ENCODE results near the gene SCRG1. TPM values are rescaled to one million over a fixed set of nuclear protein-coding genes. Genes with fewer than 3 reads are reported as not detected.

The SCRG1 gene
- not detected for total RNA-seq

GRCh38 chr4:173398779-173399415 is at the start of gene SCRG1:
TSS of gene SCRG1 (minus strand) at chr4:173399116. CDS start at chr4:173391414, 7,702 bp downstream.
- CTCF ChIA-PET = interaction anchor here (0.9 kb wide), 1 partner anchor 80 kb away, joined by 3 read pairs; no protein-coding TSS in a partner anchor
- POLR2A ChIA-PET = no interaction called here

- CTCF ChIA-PET = no interaction called here
Measured at GRCh38 chr4:173448103-173448502, 49.2 kb upstream of the SCRG1 start.

GRCh38 chr4:173446416-173446815 is 47.5 kb upstream of the SCRG1 start:
- POLR2A ChIA-PET = no interaction called here
- CTCF ChIA-PET = no interaction called here

More at GRCh38 chr4:173448103-173448502, 49.2 kb upstream of the SCRG1 start:
- POLR2A ChIA-PET = no interaction called here

GRCh38 chr4:173443121-173443520 is 44.2 kb upstream of the SCRG1 start:
- CTCF ChIA-PET = no interaction called here
- POLR2A ChIA-PET = no interaction called here

GRCh38 chr4:173442223-173442932 is 43.5 kb upstream of the SCRG1 start:
- ChIA-PET CTCF (no interaction called here), POLR2A (no interaction called here)

- POLR2A ChIA-PET = no interaction called here
Measured at GRCh38 chr4:173440888-173441287, 42.0 kb upstream of the SCRG1 start.

GRCh38 chr4:173436771-173437265 is 37.9 kb upstream of the SCRG1 start:
- ChIA-PET CTCF (no interaction called here), POLR2A (no interaction called here)

More at GRCh38 chr4:173440888-173441287, 42.0 kb upstream of the SCRG1 start:
- CTCF ChIA-PET = no interaction called here

GRCh38 chr4:173436149-173436579 is 37.2 kb upstream of the SCRG1 start:
- CTCF ChIA-PET = no interaction called here
- POLR2A ChIA-PET = no interaction called here

- ChIA-PET POLR2A (no interaction called here), CTCF (no interaction called here)
Measured at GRCh38 chr4:173434231-173434630, 35.3 kb upstream of the SCRG1 start.

- POLR2A ChIA-PET = no interaction called here
Measured at GRCh38 chr4:173433447-173433846, 34.5 kb upstream of the SCRG1 start.

GRCh38 chr4:173432430-173432829 is 33.5 kb upstream of the SCRG1 start:
- CTCF ChIA-PET = interaction anchor here (1.1 kb wide), 1 partner anchor 144 kb away, joined by 3 read pairs; no protein-coding TSS in a partner anchor
- POLR2A ChIA-PET = no interaction called here

More at GRCh38 chr4:173433447-173433846, 34.5 kb upstream of the SCRG1 start:
- CTCF ChIA-PET = no interaction called here

GRCh38 chr4:173426064-173426463 is 27.1 kb upstream of the SCRG1 start:
- POLR2A ChIA-PET = no interaction called here
- CTCF ChIA-PET = no interaction called here

- POLR2A ChIA-PET = no interaction called here
Measured at GRCh38 chr4:173424899-173425805, 26.2 kb upstream of the SCRG1 start.

GRCh38 chr4:173420801-173421200 is 21.9 kb upstream of the SCRG1 start:
- CTCF ChIA-PET = interaction anchor here (0.6 to 1.4 kb wide), 6 partner anchors 11 to 822 kb away, joined by 3 to 6 read pairs (median 3); no protein-coding TSS in a partner anchor
- POLR2A ChIA-PET = no interaction called here

More at GRCh38 chr4:173424899-173425805, 26.2 kb upstream of the SCRG1 start:
- CTCF ChIA-PET = no interaction called here

GRCh38 chr4:173420324-173420752 is 21.4 kb upstream of the SCRG1 start:
- ChIA-PET POLR2A (no interaction called here), CTCF (interaction anchor here (0.8 to 1.4 kb wide), 5 partner anchors 11 to 101 kb away, joined by 3 to 6 read pairs (median 3); no protein-coding TSS in a partner anchor)

- POLR2A ChIA-PET = no interaction called here
- CTCF ChIA-PET = interaction anchor here (1.1 to 1.2 kb wide), 2 partner anchors 10 to 76 kb away, joined by 3 read pairs; no protein-coding TSS in a partner anchor
Measured at GRCh38 chr4:173418639-173419038, 19.7 kb upstream of the SCRG1 start.

- ChIA-PET POLR2A (no interaction called here), CTCF (interaction anchor here (1.1 to 1.2 kb wide), 2 partner anchors 9 to 99 kb away, joined by 3 read pairs; no protein-coding TSS in a partner anchor)
Measured at GRCh38 chr4:173417833-173418232, 18.9 kb upstream of the SCRG1 start.

- ChIA-PET CTCF (interaction anchor here (0.8 to 1.6 kb wide), 2 partner anchors 91 to 97 kb away, joined by 3 to 4 read pairs; no protein-coding TSS in a partner anchor), POLR2A (interaction anchor here (0.6 kb wide), 1 partner anchor 96 kb away, joined by 5 read pairs; no protein-coding TSS in a partner anchor)
Measured at GRCh38 chr4:173415885-173416653, 17.2 kb upstream of the SCRG1 start.

- CTCF ChIA-PET = interaction anchor here (0.6 to 1.6 kb wide), 2 partner anchors 76 to 96 kb away, joined by 3 to 4 read pairs; no protein-coding TSS in a partner anchor
- POLR2A ChIA-PET = no interaction called here
Measured at GRCh38 chr4:173415092-173415491, 16.2 kb upstream of the SCRG1 start.

Data from activated CD8-positive, alpha-beta memory T cell treated with anti-CD3 and anti-CD28 coated beads for 36 hours (primary cell).